ENCODE measurements around the gene RGS10. TPM values are rescaled to one million over a fixed set of nuclear protein-coding genes. Genes with fewer than 3 reads are reported as not detected.

The RGS10 gene
- total RNA-seq, 2 donors from 2014 or later = 4.3 to 7.5 TPM

GRCh38 chr10:119451300-119451896 is 91.1 kb downstream of the RGS10 start:
- TF ChIP-seq CTCF (conservative IDR thresholded peaks at IDR 0.05) = no peak
- Mint-ChIP-seq H3K9me3 (no peaks in the 10 kb centered on the region), H3K27ac (no peak overlapping the region), H3K4me1 (peaks cover 6% of the 10 kb centered on the region), H3K4me3 (no peak overlapping the region), H3K27me3 (ENCODE audit: insufficient read depth) (no peaks in the 10 kb centered on the region), H3K36me3 (ENCODE audit: low read depth) (no peaks in the 10 kb centered on the region)
- no peaks in the 10 kb centered on the region for H3K36me3 ChIP-seq (ENCODE audit: control insufficient read depth, insufficient read depth, low read length)
- no peak overlapping the region for H3K9ac ChIP-seq (ENCODE audit: extremely low read depth, low read length, poor library complexity, severe bottlenecking)
- H3K4me1 ChIP-seq (ENCODE audit: control insufficient read depth, insufficient read depth, low read length) = no peaks in the 10 kb centered on the region
- H3K27me3 ChIP-seq (ENCODE audit: control insufficient read depth, insufficient read depth, low read length, poor library complexity, severe bottlenecking) = no peaks in the 10 kb centered on the region
- H3K4me3 ChIP-seq (ENCODE audit: low read length) = no peak overlapping the region
- DNase-seq = no peak
- H3K27ac ChIP-seq (ENCODE audit: low read depth, low read length) = no peak overlapping the region
- no peaks in the 10 kb centered on the region for H3K9me3 ChIP-seq (ENCODE audit: control insufficient read depth, low read length)
- 92% methylated on average over 14 to 16 of the region's 16 CpGs for WGBS, 2 experiments (ENCODE audit: insufficient coverage in 1 of 2, insufficient read length in 1 of 2)

- no peak overlapping the region for H3K27ac Mint-ChIP-seq
- 81 to 95% methylated on average over 3 to 13 of the region's 16 CpGs for WGBS, 2 experiments (ENCODE audit: insufficient coverage in 1 of 2, insufficient read length in 1 of 2)
Observed at GRCh38 chr10:119450606-119451299, 91.8 kb downstream of the RGS10 start.

More at GRCh38 chr10:119450606-119451299, 91.8 kb downstream of the RGS10 start:
- Histone ChIP-seq H3K9me3 (ENCODE audit: control insufficient read depth, low read length) (no peaks in the 10 kb centered on the region), H3K4me1 (ENCODE audit: control insufficient read depth, insufficient read depth, low read length) (no peaks in the 10 kb centered on the region), H3K27me3 (ENCODE audit: control insufficient read depth, insufficient read depth, low read length, poor library complexity, severe bottlenecking) (no peaks in the 10 kb centered on the region), H3K27ac (ENCODE audit: low read depth, low read length) (no peak overlapping the region), H3K36me3 (ENCODE audit: control insufficient read depth, insufficient read depth, low read length) (no peaks in the 10 kb centered on the region), H3K9ac (ENCODE audit: extremely low read depth, low read length, poor library complexity, severe bottlenecking) (no peak overlapping the region), H3K4me3 (ENCODE audit: low read length) (no peak overlapping the region)
- no peaks in the 10 kb centered on the region for H3K9me3 Mint-ChIP-seq
- TF ChIP-seq CTCF (conservative IDR thresholded peaks at IDR 0.05) = no peak
- DNase-seq = no peak
- H3K4me3 Mint-ChIP-seq = no peak overlapping the region
- H3K36me3 Mint-ChIP-seq (ENCODE audit: low read depth) = no peaks in the 10 kb centered on the region
- no peaks in the 10 kb centered on the region for H3K27me3 Mint-ChIP-seq (ENCODE audit: insufficient read depth)
- peaks cover 6% of the 10 kb centered on the region for H3K4me1 Mint-ChIP-seq

Other genes with a start within 250 kb of the RGS10 start
- 100 to 1,000 TPM; 156 to 176 TPM for gene TIAL1, start 54.2 kb upstream of the RGS10 start, total RNA-seq
- 10 to 100 TPM; 13.4 to 19.5 TPM for gene BAG3, start 108.7 kb upstream of the RGS10 start, total RNA-seq
- gene INPP5F, start 183.3 kb upstream of the RGS10 start, total RNA-seq = 10 to 100 TPM; 74.4 to 75.6 TPM

All from endodermal cell (in vitro differentiated cells).